SK-N-SH (cell line): ENCODE results near the gene CRTAP. TPM values are rescaled to one million over a fixed set of nuclear protein-coding genes. Genes with fewer than 3 reads are reported as not detected.

Source experiments
- CTCF ChIA-PET: fragments of 300-600, 350-600 bp; formaldehyde crosslinking; extraction: SDS; loops from one replicate; lab custom pipeline; 2021; lab: Yijun Ruan, JAX
- POLR2A ChIA-PET: fragments of 350-600 bp; sonication (Branson Sonifier 250); formaldehyde crosslinking; extraction: SDS; loops from one replicate; lab custom pipeline; 2020; ENCODE audit warnings: antibody characterized with exemption, inconsistent platforms; lab: Yijun Ruan, JAX
- DNase-seq: peaks from one replicate; pipeline ENCODE4 v3.0.0; 2012
- H2AFZ ChIP-seq: fragments of 200-600 bp; sonication (generic); 2 replicates; pipeline ENCODE4 v1.8.1; 2016; ENCODE audit warnings: antibody characterized with exemption, mild to moderate bottlenecking, low read depth
- H3F3A ChIP-seq: fragments of 200-600 bp; sonication (generic); replicated peaks from 2 replicates; pipeline ENCODE3; 2016; ENCODE audit warnings: antibody characterized with exemption, mild to moderate bottlenecking; ENCODE audit not compliant: insufficient read depth
- H3K27ac ChIP-seq, 2 experiments: fragments of 200-500 bp in 1 of 2; fragments of 200-600 bp in 1 of 2; sonication (Bioruptor generic) in 1 of 2; sonication (generic), shearing (Covaris generic) in 1 of 2; 2 replicates each; pipeline versions ENCODE4 v1.5.1 to v1.6.1; 2014 to 2016; ENCODE audit warnings: low read depth in 2 of 2, inconsistent platforms in 1 of 2, low read length in 1 of 2, mild to moderate bottlenecking in 1 of 2, mixed read lengths in 1 of 2
- H3K27me3 ChIP-seq: fragments of 200-600 bp; sonication (generic), shearing (Covaris generic); 2 replicates; pipeline ENCODE4 v1.6.1; 2016; ENCODE audit warnings: mixed run types; ENCODE audit not compliant: insufficient read depth
- H3K36me3 ChIP-seq, 2 experiments: fragments of 200-500 bp in 1 of 2; fragments of 200-600 bp in 1 of 2; sonication (Bioruptor generic) in 1 of 2; sonication (generic) in 1 of 2; replicated peaks in 1 of 2; 2 replicates each; pipeline versions ENCODE3 to v1.5.1; 2014 to 2016; ENCODE audit warnings: low read length in 1 of 2, mild to moderate bottlenecking in 1 of 2; ENCODE audit not compliant: insufficient read depth in 2 of 2, control insufficient read depth in 1 of 2
- H3K4me1 ChIP-seq, 2 experiments: fragments of 200-500 bp in 1 of 2; fragments of 200-600 bp in 1 of 2; sonication (Bioruptor generic) in 1 of 2; sonication (generic), shearing (Covaris generic) in 1 of 2; 2 replicates each; pipeline versions ENCODE4 v1.5.1 to v1.6.1; 2014 to 2016; ENCODE audit warnings: low read depth in 1 of 2, low read length in 1 of 2, mixed run types in 1 of 2; ENCODE audit not compliant: insufficient read depth in 2 of 2, control insufficient read depth in 1 of 2
- H3K4me2 ChIP-seq: fragments of 200-600 bp; sonication (generic), shearing (Covaris generic); 2 replicates; pipeline ENCODE4 v1.6.1; 2017; ENCODE audit warnings: mixed run types
- H3K4me3 ChIP-seq, 2 experiments: fragments of 200-500 bp in 1 of 2; fragments of 200-600 bp in 1 of 2; sonication (Bioruptor generic) in 1 of 2; sonication (generic), shearing (Covaris generic) in 1 of 2; 2 replicates each; pipeline versions ENCODE4 v1.5.1 to v1.8.1; 2014 to 2016; ENCODE audit warnings: low read depth in 2 of 2, inconsistent platforms in 1 of 2, low read length in 1 of 2, mild to moderate bottlenecking in 1 of 2, mixed read lengths in 1 of 2, moderate library complexity in 1 of 2
- H3K79me2 ChIP-seq: fragments of 200-600 bp; sonication (generic); 2 replicates; pipeline ENCODE4 v1.8.1; 2017; ENCODE audit warnings: mild to moderate bottlenecking; ENCODE audit not compliant: insufficient read depth
- H3K9ac ChIP-seq: fragments of 200-600 bp; sonication (generic); 2 replicates; pipeline ENCODE4 v1.6.1; 2017; ENCODE audit warnings: mixed run types
- H3K9me2 ChIP-seq: fragments of 200-600 bp; sonication (generic); 2 replicates; pipeline ENCODE4 v1.6.1; 2017; ENCODE audit warnings: mixed run types
- H3K9me3 ChIP-seq: fragments of 200-600 bp; sonication (generic); 2 replicates; pipeline ENCODE4 v1.6.1; 2017; ENCODE audit warnings: mixed run types, mild to moderate bottlenecking, moderate library complexity
- H4K20me1 ChIP-seq: fragments of 200-600 bp; sonication (generic); 2 replicates; pipeline ENCODE4 v1.6.1; 2017; ENCODE audit warnings: mild to moderate bottlenecking, mixed run types; ENCODE audit not compliant: insufficient read depth
- CHD2 ChIP-seq: fragments of 150-350 bp; IDR thresholded peaks from 2 replicates; pipeline ENCODE4 v1.6.1; 2018; ENCODE audit warnings: low read length; ENCODE audit not compliant: partially characterized antibody
- ELF1 ChIP-seq: IDR thresholded peaks from 2 replicates; pipeline ENCODE4 v1.4.0; 2012
- EP300 ChIP-seq, 2 experiments: IDR thresholded peaks; 2 replicates each; pipeline versions ENCODE4 v1.4.0 to v1.6.1; 2012; ENCODE audit warnings: borderline replicate concordance in 1 of 2, low read depth in 1 of 2, low read length in 1 of 2
- EZH2phosphoT487 ChIP-seq: fragments of 200-600 bp; sonication (generic); IDR thresholded peaks from 2 replicates; pipeline ENCODE4 v1.6.1; 2017; ENCODE audit warnings: low read depth, mixed run types, mild to moderate bottlenecking, antibody characterized with exemption, moderate library complexity, borderline replicate concordance
- FOSL2 ChIP-seq: IDR thresholded peaks from 2 replicates; pipeline ENCODE4 v1.4.0; 2012; ENCODE audit warnings: low read depth, mild to moderate bottlenecking, moderate library complexity, borderline replicate concordance
- GABPA ChIP-seq: IDR thresholded peaks from 2 replicates; pipeline ENCODE4 v1.4.0; 2012; ENCODE audit warnings: low read depth, mild to moderate bottlenecking
- GATA2 ChIP-seq: sonication (generic); formaldehyde crosslinking; IDR thresholded peaks from 2 replicates; pipeline ENCODE4 v1.5.0; 2020; ENCODE audit warnings: mild to moderate bottlenecking, missing genetic modification reagents
- NFIC ChIP-seq: IDR thresholded peaks from 2 replicates; pipeline ENCODE4 v1.4.0; 2012; ENCODE audit warnings: borderline replicate concordance
- NRF1 ChIP-seq: IDR thresholded peaks from 2 replicates; pipeline ENCODE4 v1.6.1; 2012; ENCODE audit warnings: low read depth, mild to moderate bottlenecking, low read length
- POLR2AphosphoS5 ChIP-seq: IDR thresholded peaks from 2 replicates; pipeline ENCODE4 v1.6.1; 2012; ENCODE audit warnings: low read depth, low read length
- RFX5 ChIP-seq: IDR thresholded peaks from 2 replicates; pipeline ENCODE4 v1.6.1; 2012; ENCODE audit warnings: mild to moderate bottlenecking, improper control_type of control experiment, low read length
- RXRA ChIP-seq: IDR thresholded peaks from 2 replicates; pipeline ENCODE4 v1.4.0; 2012; ENCODE audit warnings: low read depth, mild to moderate bottlenecking, borderline replicate concordance
- TAF1 ChIP-seq: IDR thresholded peaks from 2 replicates; pipeline ENCODE4 v1.6.1; 2012; ENCODE audit warnings: low read depth, mild to moderate bottlenecking, low read length, moderate library complexity, borderline replicate concordance
- YY1 ChIP-seq: IDR thresholded peaks from 2 replicates; pipeline ENCODE4 v1.4.0; 2012; ENCODE audit warnings: low read depth, mild to moderate bottlenecking
- WGBS: methylation state at CpG from one replicate; pipeline ENCODE4 v1.1.6; 2017; ENCODE audit warnings: low lambda C conversion rate; 5-methylcytosine and 5-hydroxymethylcytosine counted together
- polyA plus RNA-seq, 3 experiments: library from polyadenylated mRNA; depleted of rRNA; stranded (reverse); fragments of >200 nt; gene quantifications; 2 replicates each; pipeline ENCODE4 v1.2.3, GENCODE V29; 2012
- TF ChIP-seq, protein P1 (sequence below): fragments of 150-350 bp; IDR thresholded peaks from 2 replicates; pipeline ENCODE4 v1.6.1; 2017; ENCODE audit warnings: antibody characterized with exemption, low read length, low read depth, borderline replicate concordance
- TF ChIP-seq, protein P2 (sequence below): IDR thresholded peaks from 2 replicates; pipeline ENCODE4 v1.4.0; 2012; ENCODE audit warnings: low read depth
- TF ChIP-seq, protein P3 (sequence below): fragments of 150-350 bp; IDR thresholded peaks from 2 replicates; pipeline ENCODE4 v1.6.1; 2016; ENCODE audit warnings: mild to moderate bottlenecking, low read depth, low read length

The CRTAP gene
- polyA plus RNA-seq, 1 of the 3 experiments (the other 2 are of a cell fraction) = 198 TPM

DNA sequence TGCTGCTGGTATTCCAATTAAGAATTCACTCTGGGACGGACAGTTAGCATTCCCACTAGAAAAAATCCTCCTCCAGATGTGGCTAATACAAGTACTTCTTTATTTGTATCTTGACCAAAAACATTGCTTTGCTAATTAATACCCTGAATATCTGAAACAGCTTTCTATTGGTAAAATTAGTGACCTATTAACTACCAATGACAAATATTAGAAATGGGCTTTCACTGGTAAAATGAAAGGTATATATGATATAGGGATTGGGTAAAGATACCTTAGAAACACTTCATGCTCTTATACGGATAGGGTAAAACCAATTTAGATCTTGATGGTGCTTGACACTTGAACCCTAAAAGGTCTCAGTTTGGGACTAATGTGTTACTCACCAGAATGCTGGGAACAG, 52.3 kb downstream of the CRTAP start:
- Histone ChIP-seq H3K4me3 (no peak overlapping the region), H3K9me2 (no peaks in the 10 kb centered on the region), H4K20me1 (no peaks in the 10 kb centered on the region), H3K4me1 (no peaks in the 10 kb centered on the region), H3K79me2 (no peaks in the 10 kb centered on the region), H3F3A (no peaks in the 10 kb centered on the region), H3K4me2 (no peak overlapping the region), H3K27me3 (no peaks in the 10 kb centered on the region), H3K36me3 (no peaks in the 10 kb centered on the region), H2AFZ (no peak overlapping the region), H3K9ac (no peak overlapping the region), H3K27ac (no peak overlapping the region), H3K9me3 (no peaks in the 10 kb centered on the region)
- ChIA-PET POLR2A (no interaction called here), CTCF (interaction anchor here (2.4 kb wide), 1 partner anchor 207 kb away, joined by 9 read pairs; no protein-coding TSS in a partner anchor)
- 89% methylated on average over 2 of the region's 2 CpGs for WGBS
- DNase-seq = no peak
- TF ChIP-seq, protein P1, sequence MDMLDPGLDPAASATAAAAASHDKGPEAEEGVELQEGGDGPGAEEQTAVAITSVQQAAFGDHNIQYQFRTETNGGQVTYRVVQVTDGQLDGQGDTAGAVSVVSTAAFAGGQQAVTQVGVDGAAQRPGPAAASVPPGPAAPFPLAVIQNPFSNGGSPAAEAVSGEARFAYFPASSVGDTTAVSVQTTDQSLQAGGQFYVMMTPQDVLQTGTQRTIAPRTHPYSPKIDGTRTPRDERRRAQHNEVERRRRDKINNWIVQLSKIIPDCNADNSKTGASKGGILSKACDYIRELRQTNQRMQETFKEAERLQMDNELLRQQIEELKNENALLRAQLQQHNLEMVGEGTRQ = no peak
- no peak for TF ChIP-seq NRF1
- no peak for TF ChIP-seq GABPA
- no peak for TF ChIP-seq RFX5
- TF ChIP-seq GATA2 (CRISPR knock-in tag) = no peak
- no peak for TF ChIP-seq FOSL2
- no peak for TF ChIP-seq RXRA
- no peak for TF ChIP-seq CHD2
- no peak for TF ChIP-seq NFIC
- TF ChIP-seq YY1 = no peak
- TF ChIP-seq EP300 (IDR thresholded peaks at IDR 0.05; ENCODE audit: borderline replicate concordance in 1 of 2, low read depth in 1 of 2, low read length in 1 of 2) = no peak
- no peak for TF ChIP-seq EZH2phosphoT487

DNA sequence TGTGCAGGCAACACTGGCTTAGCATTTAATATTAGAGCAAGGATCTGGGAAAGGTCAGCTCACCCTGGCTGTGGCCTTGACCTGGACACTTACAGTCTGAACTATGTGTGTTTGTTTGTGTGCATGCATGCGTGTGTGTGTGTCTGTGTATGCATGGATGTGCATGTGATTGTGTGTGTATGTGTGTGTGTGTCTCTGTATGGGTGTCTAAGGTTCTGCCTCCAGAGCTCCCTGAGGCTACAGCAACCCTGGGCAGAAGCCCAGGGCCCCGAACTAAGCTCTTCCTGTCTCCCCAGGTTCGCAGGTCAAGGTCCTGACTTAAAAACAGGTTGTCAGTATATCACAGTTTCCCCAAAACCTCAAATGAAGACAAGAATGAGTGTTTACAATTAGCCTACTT, 53.5 kb downstream of the CRTAP start:
- Histone ChIP-seq H4K20me1 (no peaks in the 10 kb centered on the region), H2AFZ (no peak overlapping the region), H3K4me2 (no peak overlapping the region), H3K36me3 (no peaks in the 10 kb centered on the region), H3K9me3 (no peaks in the 10 kb centered on the region), H3K4me3 (no peak overlapping the region), H3K9ac (no peak overlapping the region), H3K79me2 (no peaks in the 10 kb centered on the region), H3K9me2 (no peaks in the 10 kb centered on the region), H3K4me1 (no peaks in the 10 kb centered on the region), H3K27ac (no peak overlapping the region), H3F3A (no peaks in the 10 kb centered on the region), H3K27me3 (no peaks in the 10 kb centered on the region)
- TF ChIP-seq POLR2AphosphoS5 (no peak), RXRA (no peak), ELF1 (no peak), NFIC (no peak), TAF1 (no peak), GABPA (no peak)
- TF ChIP-seq, protein P1 = no peak
- TF ChIP-seq, protein P2, sequence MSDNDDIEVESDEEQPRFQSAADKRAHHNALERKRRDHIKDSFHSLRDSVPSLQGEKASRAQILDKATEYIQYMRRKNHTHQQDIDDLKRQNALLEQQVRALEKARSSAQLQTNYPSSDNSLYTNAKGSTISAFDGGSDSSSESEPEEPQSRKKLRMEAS = no peak
- TF ChIP-seq, protein P3, sequence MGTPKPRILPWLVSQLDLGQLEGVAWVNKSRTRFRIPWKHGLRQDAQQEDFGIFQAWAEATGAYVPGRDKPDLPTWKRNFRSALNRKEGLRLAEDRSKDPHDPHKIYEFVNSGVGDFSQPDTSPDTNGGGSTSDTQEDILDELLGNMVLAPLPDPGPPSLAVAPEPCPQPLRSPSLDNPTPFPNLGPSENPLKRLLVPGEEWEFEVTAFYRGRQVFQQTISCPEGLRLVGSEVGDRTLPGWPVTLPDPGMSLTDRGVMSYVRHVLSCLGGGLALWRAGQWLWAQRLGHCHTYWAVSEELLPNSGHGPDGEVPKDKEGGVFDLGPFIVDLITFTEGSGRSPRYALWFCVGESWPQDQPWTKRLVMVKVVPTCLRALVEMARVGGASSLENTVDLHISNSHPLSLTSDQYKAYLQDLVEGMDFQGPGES = no peak
- no peak for DNase-seq
- 78% methylated on average over 3 of the region's 3 CpGs for WGBS
- CTCF ChIA-PET = interaction anchor here (2.4 kb wide), 1 partner anchor 206 kb away, joined by 9 read pairs; no protein-coding TSS in a partner anchor
- POLR2A ChIA-PET = no interaction called here
